GM12873 (cell line): ENCODE measurements around the gene G3BP1.

Experiments used
- CTCF ChIP-seq: IDR thresholded peaks from 2 replicates; pipeline ENCODE4 v1.5.1; 2012; ENCODE audit warnings: low read depth, mild to moderate bottlenecking, moderate library complexity, low read length, control low read depth; ENCODE audit not compliant: insufficient read depth; ENCODE audit errors: missing control alignments

G3BP1 gene

DNA sequence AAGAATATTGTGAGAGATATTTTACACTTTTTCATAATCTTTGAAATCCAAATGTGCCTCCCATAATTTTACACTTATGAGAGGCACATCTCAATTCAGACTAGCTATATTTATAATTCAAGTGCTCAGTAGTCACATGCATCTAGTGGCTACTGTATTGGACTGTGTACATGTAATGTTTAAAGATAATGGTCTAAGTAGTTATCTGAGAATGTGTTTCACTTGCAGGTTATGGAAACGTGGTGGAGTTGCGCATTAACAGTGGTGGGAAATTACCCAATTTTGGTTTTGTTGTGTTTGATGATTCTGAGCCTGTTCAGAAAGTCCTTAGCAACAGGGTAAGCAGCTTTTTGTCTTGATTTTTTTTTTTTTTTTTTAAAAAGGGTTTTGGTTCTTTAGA lies 28.8 kb downstream of the G3BP1 start:
- TF ChIP-seq CTCF, result no peak

DNA sequence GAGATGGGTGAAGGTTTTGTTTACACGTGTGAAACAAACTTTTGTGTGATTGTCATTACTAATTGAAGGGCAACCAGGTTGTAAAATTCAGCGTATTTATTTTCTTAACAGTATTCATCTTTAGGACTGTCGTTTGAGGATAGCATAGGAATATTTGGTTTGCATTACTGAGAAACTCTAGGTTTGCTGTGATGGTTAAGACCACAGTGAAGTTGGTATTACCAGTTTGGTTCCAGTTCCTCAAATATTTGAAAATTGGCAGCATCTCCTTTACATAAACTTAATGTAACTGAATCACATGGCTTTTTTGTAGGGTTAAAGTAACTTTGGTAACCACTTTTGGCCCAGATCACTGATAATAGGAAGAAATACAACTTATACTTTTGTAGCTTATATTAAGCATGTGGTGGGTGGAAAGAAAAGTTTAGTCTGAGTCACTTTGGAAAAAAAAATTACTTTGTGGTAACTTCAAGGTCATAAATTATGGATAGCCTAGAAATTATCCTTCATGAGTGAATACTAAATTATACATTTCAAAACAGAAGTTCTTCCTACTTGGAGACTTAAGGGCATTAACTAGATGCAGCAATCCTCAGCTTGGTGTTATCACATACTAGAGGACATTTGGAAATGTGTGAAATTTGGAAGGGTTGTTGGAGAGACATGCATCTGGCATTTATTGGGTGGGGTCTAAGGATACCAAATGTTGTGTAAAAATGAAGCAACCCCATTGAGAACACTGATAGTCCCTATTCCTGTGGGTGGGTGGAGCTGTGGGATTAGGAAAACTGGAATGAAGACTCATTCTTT lies 33.9 kb downstream of the G3BP1 start:
- no peak for TF ChIP-seq CTCF

DNA sequence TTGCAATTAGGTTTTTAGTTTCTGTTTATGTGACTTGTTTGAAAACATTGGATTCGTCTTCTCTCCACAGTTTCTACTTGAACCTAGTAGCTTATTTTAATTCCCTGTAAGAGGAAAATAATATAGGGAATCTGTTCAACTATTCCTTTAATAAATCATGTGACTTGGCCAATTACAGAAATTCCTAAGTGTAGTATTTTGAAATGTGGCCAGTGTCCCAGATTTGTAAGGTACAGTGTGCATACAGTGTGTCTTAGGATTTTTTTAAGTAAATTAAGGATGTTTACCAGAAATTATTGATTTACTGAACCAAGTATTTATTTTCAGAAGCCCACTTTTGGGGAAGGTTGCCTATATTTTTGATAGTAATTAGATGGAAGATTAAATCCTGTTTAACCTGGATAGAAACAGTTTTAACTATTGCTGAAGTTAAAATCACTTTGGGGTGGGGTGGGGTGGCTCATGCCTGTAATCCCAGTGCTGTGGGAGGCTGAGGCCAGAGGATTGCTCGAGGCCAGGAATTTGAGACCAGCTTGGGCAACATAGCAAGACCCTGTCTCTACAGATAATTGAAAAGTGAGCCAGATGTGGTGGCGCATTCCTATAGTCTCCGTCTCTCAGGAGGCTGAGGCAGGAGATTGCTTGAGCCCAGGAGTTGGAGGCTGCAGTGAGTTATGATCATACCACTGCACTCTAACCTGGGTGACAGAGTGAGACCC lies 36.9 kb downstream of the G3BP1 start:
- TF ChIP-seq CTCF, result no peak

GRCh38 chr5:151810449-151810848 lies 38.7 kb downstream of the G3BP1 start:
- no peak for TF ChIP-seq CTCF

- no peak for TF ChIP-seq CTCF
Measured at GRCh38 chr5:151810897-151811296, 39.1 kb downstream of the G3BP1 start.

GRCh38 chr5:151811593-151812321 lies 40.0 kb downstream of the G3BP1 start:
- TF ChIP-seq CTCF, result no peak

GRCh38 chr5:151812757-151813309 lies 41.1 kb downstream of the G3BP1 start:
- no peak for TF ChIP-seq CTCF
